NOMO-1 (cell line): ENCODE measurements around the gene LMNA.
"Not testable (repeated sequence)": the region's sequence is repeated elsewhere in the genome, so short reads cannot be mapped to it uniquely, and the experiment has no call there.

Experiments used
- DNase-seq, 2 experiments: peaks; one replicate each; lab custom pipeline; 2025; ENCODE audit not compliant: unreplicated experiment in 2 of 2; lab: John Stamatoyannopoulos, UW

LMNA gene

GRCh38 chr1:156114101-156114918 lies at the start of gene LMNA:
TSS of gene LMNA (plus strand) at chr1:156114711. CDS start at chr1:156114919, 208 bp downstream.
- DNase-seq, result peak; percentile 84 to 92

- DNase-seq, result no peak
These were observed 49.3 kb upstream of the LMNA start for GRCh38 chr1:156065212-156065611.

- no peak for DNase-seq
These were observed 48.6 kb upstream of the LMNA start for GRCh38 chr1:156065871-156066270.

- no peak for DNase-seq
These were observed 47.2 kb upstream of the LMNA start for GRCh38 chr1:156067262-156067661.

GRCh38 chr1:156069490-156070455 lies 44.7 kb upstream of the LMNA start:
- DNase-seq, result no peak

- no peak for DNase-seq
These were observed 44.0 kb upstream of the LMNA start for GRCh38 chr1:156070548-156070947.

- not testable (repeated sequence) for DNase-seq
These were observed 43.1 kb upstream of the LMNA start for GRCh38 chr1:156071332-156071816.

- DNase-seq, result no peak
These were observed 42.3 kb upstream of the LMNA start for GRCh38 chr1:156072251-156072650.

- no peak for DNase-seq
These were observed 41.3 kb upstream of the LMNA start for GRCh38 chr1:156073110-156073687.

- no peak for DNase-seq
These were observed 40.8 kb upstream of the LMNA start for GRCh38 chr1:156073740-156074139.

GRCh38 chr1:156074661-156075060 lies 39.9 kb upstream of the LMNA start:
- DNase-seq, result no peak

GRCh38 chr1:156075162-156075561 lies 39.3 kb upstream of the LMNA start:
- no peak for DNase-seq

- no peak for DNase-seq
These were observed 38.7 kb upstream of the LMNA start for GRCh38 chr1:156075775-156076204.

- no peak for DNase-seq
These were observed 37.7 kb upstream of the LMNA start for GRCh38 chr1:156076609-156077429.

- no peak for DNase-seq
These were observed 37.1 kb upstream of the LMNA start for GRCh38 chr1:156077430-156077760.

GRCh38 chr1:156078728-156079127 lies 35.8 kb upstream of the LMNA start:
- DNase-seq, result no peak

- no peak for DNase-seq
These were observed 34.7 kb upstream of the LMNA start for GRCh38 chr1:156079762-156080161.

- DNase-seq, result no peak
These were observed 34.2 kb upstream of the LMNA start for GRCh38 chr1:156080241-156080862.

GRCh38 chr1:156080863-156081179 lies 33.7 kb upstream of the LMNA start:
- no peak for DNase-seq
